DOHH2 (cell line): ENCODE results near the gene GFRA1.

Experiments
- H3F3A ChIP-seq: fragments of 200-600 bp; sonication (generic), shearing (Covaris generic); 2 replicates; pipeline ENCODE4 v1.6.0; 2016; ENCODE audit warnings: antibody characterized with exemption, mild to moderate bottlenecking; ENCODE audit not compliant: control insufficient read depth, insufficient read depth
- H3K27ac ChIP-seq: fragments of 200-600 bp; sonication (generic); 2 replicates; pipeline ENCODE4 v1.5.1; 2014; ENCODE audit warnings: low read depth, mild to moderate bottlenecking, low read length, moderate library complexity
- H3K27me3 ChIP-seq: fragments of 200-600 bp; sonication (generic); 2 replicates; pipeline ENCODE4 v1.6.1; 2014; ENCODE audit warnings: mild to moderate bottlenecking, low read length, mixed read lengths; ENCODE audit not compliant: control insufficient read depth
- H3K36me3 ChIP-seq: fragments of 200-600 bp; sonication (generic); 2 replicates; pipeline ENCODE4 v1.6.1; 2014; ENCODE audit warnings: mild to moderate bottlenecking, low read length, moderate library complexity, mixed read lengths; ENCODE audit not compliant: control insufficient read depth
- H3K4me1 ChIP-seq: fragments of 200-600 bp; sonication (generic); 2 replicates; pipeline ENCODE4 v1.6.1; 2014; ENCODE audit warnings: mild to moderate bottlenecking, low read length, mixed read lengths; ENCODE audit not compliant: control insufficient read depth
- H3K4me2 ChIP-seq: fragments of 200-600 bp; sonication (generic); 2 replicates; pipeline ENCODE4 v1.6.0; 2014; ENCODE audit warnings: mild to moderate bottlenecking, low read length, moderate library complexity
- H3K4me3 ChIP-seq: fragments of 200-600 bp; sonication (generic); 2 replicates; pipeline ENCODE4 v1.5.1; 2014; ENCODE audit warnings: mild to moderate bottlenecking, low read length, mixed read lengths
- H3K79me2 ChIP-seq: fragments of 200-600 bp; sonication (generic); 2 replicates; pipeline ENCODE4 v1.6.1; 2014; ENCODE audit warnings: mild to moderate bottlenecking, low read length, mixed read lengths; ENCODE audit not compliant: control insufficient read depth
- H3K9me2 ChIP-seq: fragments of 200-600 bp; sonication (generic); replicated peaks from 2 replicates; pipeline ENCODE4 v1.6.1; 2014; ENCODE audit warnings: mild to moderate bottlenecking, low read length, mixed read lengths; ENCODE audit not compliant: control insufficient read depth
- H3K9me3 ChIP-seq: fragments of 200-600 bp; sonication (generic); 2 replicates; pipeline ENCODE4 v1.6.1; 2014; ENCODE audit warnings: antibody characterized with exemption, low read length, mixed read lengths; ENCODE audit not compliant: control insufficient read depth, insufficient read depth
- H4K20me1 ChIP-seq: fragments of 200-600 bp; sonication (generic); 2 replicates; pipeline ENCODE4 v1.6.0; 2014; ENCODE audit warnings: low read depth, mild to moderate bottlenecking, antibody characterized with exemption, low read length, moderate library complexity; ENCODE audit not compliant: control insufficient read depth, insufficient read depth
- EZH2phosphoT487 ChIP-seq: fragments of 200-600 bp; sonication (generic); IDR thresholded peaks from 2 replicates; pipeline ENCODE4 v1.6.1; 2017; ENCODE audit warnings: borderline replicate concordance, mild to moderate bottlenecking, antibody characterized with exemption, low read length, moderate library complexity, mixed read lengths
- TF ChIP-seq, protein P1 (sequence below): fragments of 200-600 bp; sonication (generic); IDR thresholded peaks from one replicate; pipeline ENCODE4 v1.5.1; 2014; ENCODE audit warnings: antibody characterized with exemption, mild to moderate bottlenecking, low read depth, low read length; ENCODE audit not compliant: poor library complexity, severe bottlenecking

Gene GFRA1

DNA sequence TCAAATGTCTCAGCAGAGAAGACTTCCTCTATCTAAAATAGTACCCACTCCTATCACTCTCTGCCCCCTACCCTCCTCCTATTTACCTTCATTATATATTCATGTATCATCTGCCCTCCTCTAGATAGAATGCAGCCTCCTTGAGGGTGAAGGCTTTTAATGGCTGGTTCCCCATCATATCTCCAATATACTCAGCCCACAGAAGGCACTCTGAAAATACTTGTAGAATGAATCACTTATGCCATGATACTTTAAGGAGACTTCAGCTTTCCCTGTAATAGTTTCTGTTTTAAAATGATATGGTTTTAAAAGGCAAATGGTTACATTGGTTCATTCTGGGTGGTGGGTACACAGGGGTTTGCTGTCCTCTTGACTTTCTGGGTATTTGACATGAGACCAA lies 25.3 kb downstream of the GFRA1 start:
- H3K4me1 ChIP-seq = no peaks in the 10 kb centered on the region
- H3F3A ChIP-seq = no peaks in the 10 kb centered on the region
- H3K27me3 ChIP-seq = no peaks in the 10 kb centered on the region
- no peaks in the 10 kb centered on the region for H3K36me3 ChIP-seq
- TF ChIP-seq, protein P1, sequence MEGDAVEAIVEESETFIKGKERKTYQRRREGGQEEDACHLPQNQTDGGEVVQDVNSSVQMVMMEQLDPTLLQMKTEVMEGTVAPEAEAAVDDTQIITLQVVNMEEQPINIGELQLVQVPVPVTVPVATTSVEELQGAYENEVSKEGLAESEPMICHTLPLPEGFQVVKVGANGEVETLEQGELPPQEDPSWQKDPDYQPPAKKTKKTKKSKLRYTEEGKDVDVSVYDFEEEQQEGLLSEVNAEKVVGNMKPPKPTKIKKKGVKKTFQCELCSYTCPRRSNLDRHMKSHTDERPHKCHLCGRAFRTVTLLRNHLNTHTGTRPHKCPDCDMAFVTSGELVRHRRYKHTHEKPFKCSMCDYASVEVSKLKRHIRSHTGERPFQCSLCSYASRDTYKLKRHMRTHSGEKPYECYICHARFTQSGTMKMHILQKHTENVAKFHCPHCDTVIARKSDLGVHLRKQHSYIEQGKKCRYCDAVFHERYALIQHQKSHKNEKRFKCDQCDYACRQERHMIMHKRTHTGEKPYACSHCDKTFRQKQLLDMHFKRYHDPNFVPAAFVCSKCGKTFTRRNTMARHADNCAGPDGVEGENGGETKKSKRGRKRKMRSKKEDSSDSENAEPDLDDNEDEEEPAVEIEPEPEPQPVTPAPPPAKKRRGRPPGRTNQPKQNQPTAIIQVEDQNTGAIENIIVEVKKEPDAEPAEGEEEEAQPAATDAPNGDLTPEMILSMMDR = no peak
- TF ChIP-seq EZH2phosphoT487 = no peak
- no peaks in the 10 kb centered on the region for H4K20me1 ChIP-seq
- H3K27ac ChIP-seq = no peak overlapping the region
- H3K9me2 ChIP-seq = no peaks in the 10 kb centered on the region
- no peaks in the 10 kb centered on the region; the same call in 1 of the 2 replicates for H3K9me3 ChIP-seq
- H3K4me3 ChIP-seq = no peak overlapping the region
- H3K4me2 ChIP-seq = no peak overlapping the region
- no peaks in the 10 kb centered on the region for H3K79me2 ChIP-seq

DNA sequence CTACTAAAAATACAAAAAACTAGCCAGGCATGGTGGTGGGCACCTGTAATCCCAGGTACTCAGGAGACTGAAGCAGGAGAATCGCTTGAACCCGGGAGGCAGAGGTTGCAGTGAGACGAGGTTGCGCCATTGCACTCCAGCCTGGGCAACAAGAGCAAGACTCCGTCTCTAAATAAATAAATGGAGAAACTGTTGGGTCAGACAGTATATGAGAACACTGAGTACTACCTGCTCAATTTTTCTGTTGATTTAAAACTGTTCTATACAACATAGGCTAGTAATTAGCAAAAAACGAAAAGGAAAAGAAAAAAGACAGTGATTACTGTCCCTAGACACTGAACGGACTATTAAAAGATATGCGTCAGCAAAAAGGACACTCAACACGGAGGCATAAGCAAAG lies 26.7 kb downstream of the GFRA1 start:
- Histone ChIP-seq H4K20me1 (no peaks in the 10 kb centered on the region), H3K36me3 (no peaks in the 10 kb centered on the region), H3K79me2 (no peaks in the 10 kb centered on the region), H3K9me2 (no peaks in the 10 kb centered on the region), H3K4me2 (no peak overlapping the region), H3F3A (no peaks in the 10 kb centered on the region), H3K27me3 (no peaks in the 10 kb centered on the region), H3K4me1 (no peaks in the 10 kb centered on the region), H3K27ac (no peak overlapping the region), H3K4me3 (no peak overlapping the region), H3K9me3 (no peaks in the 10 kb centered on the region; the same call in 1 of the 2 replicates)
- TF ChIP-seq EZH2phosphoT487 = no peak
- TF ChIP-seq, protein P1 = no peak

DNA sequence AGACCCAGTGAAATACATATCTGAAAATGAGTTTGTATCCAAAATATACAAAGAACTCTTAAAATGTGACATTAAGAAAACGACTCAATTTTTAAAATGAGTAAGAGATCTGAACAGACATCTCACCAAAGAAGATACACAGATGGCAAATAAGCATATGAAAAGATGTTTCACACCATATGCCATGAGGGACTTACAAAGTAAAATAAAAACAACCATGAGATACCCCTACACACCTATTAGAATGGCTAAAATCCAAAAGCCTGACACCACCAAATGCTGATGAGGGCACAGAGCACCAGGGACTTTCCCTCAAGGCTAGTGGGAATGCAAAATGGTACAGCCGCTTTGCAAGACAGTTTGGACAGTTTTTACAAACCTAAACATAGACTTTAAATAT lies 27.9 kb downstream of the GFRA1 start:
- TF ChIP-seq, protein P1 = no peak
- no peak for TF ChIP-seq EZH2phosphoT487
- H3K4me1 ChIP-seq = no peaks in the 10 kb centered on the region
- no peaks in the 10 kb centered on the region for H3K9me3 ChIP-seq
- no peaks in the 10 kb centered on the region for H3K36me3 ChIP-seq
- no peak overlapping the region for H3K27ac ChIP-seq
- no peaks in the 10 kb centered on the region for H4K20me1 ChIP-seq
- no peak overlapping the region for H3K4me2 ChIP-seq
- no peaks in the 10 kb centered on the region for H3K9me2 ChIP-seq
- H3K79me2 ChIP-seq = no peaks in the 10 kb centered on the region
- H3K27me3 ChIP-seq = no peaks in the 10 kb centered on the region
- H3F3A ChIP-seq = no peaks in the 10 kb centered on the region
- no peak overlapping the region for H3K4me3 ChIP-seq
